ENCODE data around the gene TXNIP.

Gene TXNIP

DNA sequence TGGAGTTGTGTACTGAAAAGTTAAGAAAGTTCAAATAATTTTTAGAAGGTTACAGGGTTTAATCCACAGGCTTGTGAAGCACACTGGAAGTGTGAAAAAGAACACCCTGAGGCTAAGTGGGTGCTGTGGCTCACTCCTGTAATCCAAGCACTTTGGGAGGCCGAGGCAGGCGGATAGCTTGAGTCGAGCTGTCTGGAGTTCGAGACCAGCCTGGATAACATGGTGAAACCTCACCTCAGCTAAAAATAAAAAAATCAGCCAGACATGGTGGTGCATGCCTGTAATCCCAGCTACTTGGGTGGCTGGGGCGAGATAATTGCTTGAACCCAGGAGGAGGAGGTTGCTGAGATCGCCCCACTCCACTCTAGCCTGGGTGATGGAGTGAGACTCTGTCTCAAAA lies 9.8 kb downstream of the TXNIP start:
- DNase-seq (ENCODE audit: low read depth in 1 of 2, low spot score in 1 of 2): no peak

DNA sequence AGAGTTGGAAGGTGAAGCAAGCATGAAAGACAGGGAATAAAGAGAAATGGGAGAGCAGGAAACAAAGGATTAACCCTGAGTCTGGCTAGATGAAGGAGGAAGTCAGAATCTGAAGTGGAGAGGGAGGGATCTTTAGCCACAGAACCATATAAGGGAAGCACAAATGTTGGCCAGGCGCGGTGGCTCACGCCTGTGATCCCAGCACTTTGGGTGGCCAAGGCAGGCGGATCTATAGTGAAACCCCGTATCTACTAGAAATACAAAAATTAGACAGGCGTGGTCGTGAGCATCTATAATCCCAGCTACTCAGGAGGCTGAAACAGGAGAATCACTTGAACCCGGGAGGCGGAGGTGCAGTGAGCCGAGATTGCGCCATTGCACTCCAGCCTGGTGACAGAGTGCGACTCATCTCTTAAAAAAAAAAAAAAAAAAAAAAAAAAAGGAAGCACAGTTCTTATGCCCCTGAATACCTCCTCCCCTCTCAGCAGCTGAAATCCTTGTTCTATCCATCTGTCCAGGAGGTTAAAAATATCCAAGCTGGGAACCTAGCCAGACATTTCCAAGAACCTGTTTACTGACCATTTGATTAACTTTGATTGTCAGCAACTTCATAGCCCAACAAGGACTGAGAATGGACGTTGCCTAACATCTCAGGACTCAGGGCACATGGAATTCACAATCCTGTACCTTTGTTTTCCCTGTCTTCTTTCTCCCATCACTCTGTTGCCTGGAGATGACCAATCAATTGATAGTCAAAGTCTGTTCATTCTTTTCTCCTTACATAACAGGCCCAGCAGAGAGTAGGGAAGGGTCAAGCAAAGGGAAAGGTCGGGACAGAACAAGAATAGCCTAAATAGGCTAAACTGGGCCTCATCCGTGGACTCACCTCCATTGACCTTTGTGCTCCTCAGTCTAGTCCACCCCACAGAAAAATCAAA lies 10.6 kb downstream of the TXNIP start:
- no peak for DNase-seq (ENCODE audit: low read depth in 1 of 2, low spot score in 1 of 2)

DNA sequence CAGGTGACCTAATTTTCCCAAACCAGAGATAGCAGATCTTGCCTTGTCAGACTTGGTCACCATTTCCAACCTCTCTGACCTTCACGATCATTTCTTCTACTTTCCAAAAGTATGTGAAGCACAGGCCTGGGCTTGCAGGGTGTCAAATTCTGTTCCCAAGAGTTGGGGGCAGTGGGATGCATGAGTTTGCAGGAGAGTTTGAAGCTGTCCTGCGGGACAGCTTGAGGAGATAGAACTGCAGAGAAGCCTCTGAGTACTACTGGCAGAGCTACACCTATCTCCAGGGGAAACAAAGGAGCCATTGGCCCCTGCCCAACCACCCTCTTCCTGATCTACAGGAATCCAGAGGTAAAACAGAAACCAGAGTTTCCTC lies 11.3 kb downstream of the TXNIP start:
- no peak for DNase-seq (ENCODE audit: low read depth in 1 of 2, low spot score in 1 of 2)

DNA sequence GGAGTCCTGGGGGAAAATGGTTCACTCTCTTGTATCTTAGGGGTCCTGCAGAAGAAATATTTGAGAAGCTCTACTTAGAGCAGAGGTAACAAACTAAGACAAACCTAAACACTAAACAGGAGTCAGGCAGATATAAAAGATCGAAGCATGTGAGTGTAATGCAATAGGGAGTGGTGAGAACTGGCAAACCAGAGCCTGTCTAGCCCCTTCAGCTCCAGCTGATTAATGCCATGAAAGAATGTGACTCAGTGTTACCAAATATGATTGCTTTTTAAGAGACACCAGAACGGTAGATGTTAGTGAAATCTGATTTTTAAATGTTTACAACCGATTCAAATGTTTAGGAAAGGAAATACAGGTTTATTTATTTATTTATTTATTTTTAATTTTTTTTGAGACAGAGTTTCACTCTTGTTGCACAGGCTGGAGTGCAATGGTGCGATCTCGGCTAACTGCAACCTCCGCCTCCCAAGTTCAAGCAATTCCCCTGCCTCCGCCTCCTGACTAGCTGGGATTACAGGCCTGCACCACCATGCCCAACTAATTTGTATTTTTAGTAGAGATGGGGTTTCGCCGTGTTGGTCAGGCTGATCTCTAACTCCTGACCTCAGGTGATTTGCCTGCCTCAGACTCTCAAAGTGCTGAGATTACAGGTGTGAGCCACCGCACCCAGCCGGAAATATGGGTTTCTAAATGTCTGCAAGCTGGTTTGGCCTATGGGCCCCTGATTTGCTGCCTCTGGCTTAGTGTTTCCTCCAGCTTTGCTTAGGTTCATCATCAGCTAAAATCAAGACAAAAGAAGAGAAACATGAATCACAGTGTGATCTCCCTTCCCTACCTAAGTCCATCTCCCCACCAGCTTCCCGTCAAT lies 12.2 kb downstream of the TXNIP start:
- no peak for DNase-seq (ENCODE audit: low read depth in 1 of 2, low spot score in 1 of 2)

DNA sequence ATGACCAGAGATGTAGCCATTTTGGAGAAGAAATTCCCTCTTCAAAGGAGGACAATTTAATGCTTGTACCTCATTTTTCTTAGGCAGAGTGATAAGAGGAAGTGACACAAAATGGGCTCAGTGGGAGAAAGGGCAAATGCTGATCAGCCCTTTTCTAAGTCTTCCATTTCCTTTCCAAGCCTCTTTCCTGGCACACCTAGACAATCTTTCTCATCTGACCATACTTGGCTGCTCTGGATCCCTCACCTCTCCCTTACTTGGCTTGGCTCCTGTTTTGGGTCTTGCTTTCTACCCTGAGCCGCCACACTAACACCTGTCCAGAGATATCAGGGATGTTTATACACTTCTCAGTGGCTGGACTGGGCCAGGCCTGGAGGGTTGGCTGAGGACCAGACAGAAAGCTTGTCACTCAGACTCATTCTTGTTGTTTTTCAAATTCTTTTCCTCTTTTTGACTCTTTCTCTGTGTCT lies 13.1 kb downstream of the TXNIP start:
- no peak for DNase-seq (ENCODE audit: low read depth in 1 of 2, low spot score in 1 of 2)

DNA sequence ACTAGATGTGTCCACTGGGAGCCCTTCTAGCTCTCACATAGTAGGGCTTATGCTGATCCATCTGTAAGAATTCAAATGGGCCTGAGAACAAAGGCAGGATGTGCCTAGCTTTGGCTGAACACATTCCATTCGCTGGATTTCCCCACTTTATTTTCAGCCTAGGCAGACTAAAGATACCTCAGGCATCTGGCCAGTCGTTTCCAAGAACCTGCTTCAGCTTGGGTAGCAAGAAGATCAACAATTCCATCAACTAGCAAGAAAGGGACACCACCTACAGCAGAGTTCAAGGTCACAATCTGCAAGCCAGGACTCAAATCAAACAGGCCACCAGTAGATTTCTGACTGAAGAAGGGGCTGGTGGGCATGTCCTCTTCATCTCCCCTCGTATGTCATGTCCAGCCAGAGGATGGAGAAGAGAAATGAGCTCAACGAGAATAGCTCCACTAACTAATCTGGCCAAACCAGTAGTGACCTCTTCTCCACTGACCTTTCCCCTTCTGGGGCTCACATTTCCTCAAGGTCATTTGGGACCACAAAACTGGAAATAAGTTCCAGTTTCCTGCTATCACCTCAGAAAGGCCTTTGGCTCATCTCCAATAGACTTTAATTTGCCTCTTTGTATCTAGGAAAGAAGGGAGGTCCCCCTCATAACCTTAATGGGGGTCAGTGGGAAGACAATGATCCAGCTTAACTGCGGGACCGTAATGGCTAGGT lies 14.2 kb downstream of the TXNIP start:
- DNase-seq (ENCODE audit: low read depth in 1 of 2, low spot score in 1 of 2): no peak

DNA sequence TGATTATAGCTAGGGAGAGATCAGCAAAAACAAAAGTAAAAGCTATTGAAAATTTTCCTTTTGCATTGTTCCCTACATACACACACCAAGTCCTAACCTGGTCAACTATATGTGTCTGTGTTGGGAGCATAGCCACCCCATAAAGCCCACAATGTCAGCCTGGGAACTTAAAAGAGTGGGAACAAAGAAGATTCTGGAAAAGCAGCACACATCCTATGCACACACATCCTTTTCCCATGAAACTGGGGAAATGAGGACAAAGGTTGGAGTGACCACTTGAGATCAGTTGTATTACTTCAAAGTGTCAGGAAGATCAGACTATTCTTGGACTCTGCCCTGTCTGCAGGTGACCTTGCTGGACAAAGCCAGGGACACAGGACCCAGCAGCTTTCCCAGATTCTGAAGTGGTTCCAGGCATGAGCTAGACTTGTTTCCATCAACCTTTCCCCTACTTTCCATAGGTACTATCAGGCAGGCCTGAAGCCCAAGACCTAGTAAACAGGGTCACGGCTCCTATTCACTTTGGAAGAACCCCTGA lies 15.9 kb downstream of the TXNIP start:
- DNase-seq (ENCODE audit: low read depth in 1 of 2, low spot score in 1 of 2): no peak

DNA sequence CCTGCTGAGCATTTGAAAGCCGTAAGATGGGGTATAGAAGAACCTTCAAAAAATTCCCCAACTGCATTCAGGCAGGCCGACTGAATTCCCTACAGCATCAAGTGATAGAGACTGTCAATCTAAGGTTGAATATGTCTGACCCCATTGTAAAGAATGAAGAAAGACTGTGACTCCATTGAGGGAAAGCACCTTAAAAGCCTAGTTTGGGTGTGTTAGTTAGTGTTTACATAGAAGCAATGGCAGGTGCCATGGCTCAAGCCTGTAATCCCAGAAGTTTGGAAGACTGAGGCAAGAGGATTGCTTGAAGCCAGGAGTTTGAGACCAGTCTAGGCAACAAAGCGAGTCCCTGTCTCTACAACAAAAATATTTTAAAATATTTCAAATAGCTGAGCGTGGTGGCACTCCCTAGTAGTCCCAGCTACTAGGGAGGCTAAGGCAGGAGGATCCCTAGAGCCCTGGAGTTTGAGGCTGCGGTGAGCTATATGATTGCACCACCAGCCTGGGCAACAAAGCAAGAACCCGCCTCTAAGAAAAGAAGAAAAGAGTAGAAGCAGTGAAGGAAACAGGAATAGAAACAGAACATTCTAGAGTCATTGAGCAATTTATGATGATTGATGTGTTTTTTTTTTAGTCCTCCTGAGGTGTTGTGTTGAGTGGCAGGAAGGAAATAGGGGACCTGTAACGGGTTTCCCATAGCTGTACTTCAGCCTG lies 16.5 kb downstream of the TXNIP start:
- DNase-seq (ENCODE audit: low read depth in 1 of 2, low spot score in 1 of 2): no peak

DNA sequence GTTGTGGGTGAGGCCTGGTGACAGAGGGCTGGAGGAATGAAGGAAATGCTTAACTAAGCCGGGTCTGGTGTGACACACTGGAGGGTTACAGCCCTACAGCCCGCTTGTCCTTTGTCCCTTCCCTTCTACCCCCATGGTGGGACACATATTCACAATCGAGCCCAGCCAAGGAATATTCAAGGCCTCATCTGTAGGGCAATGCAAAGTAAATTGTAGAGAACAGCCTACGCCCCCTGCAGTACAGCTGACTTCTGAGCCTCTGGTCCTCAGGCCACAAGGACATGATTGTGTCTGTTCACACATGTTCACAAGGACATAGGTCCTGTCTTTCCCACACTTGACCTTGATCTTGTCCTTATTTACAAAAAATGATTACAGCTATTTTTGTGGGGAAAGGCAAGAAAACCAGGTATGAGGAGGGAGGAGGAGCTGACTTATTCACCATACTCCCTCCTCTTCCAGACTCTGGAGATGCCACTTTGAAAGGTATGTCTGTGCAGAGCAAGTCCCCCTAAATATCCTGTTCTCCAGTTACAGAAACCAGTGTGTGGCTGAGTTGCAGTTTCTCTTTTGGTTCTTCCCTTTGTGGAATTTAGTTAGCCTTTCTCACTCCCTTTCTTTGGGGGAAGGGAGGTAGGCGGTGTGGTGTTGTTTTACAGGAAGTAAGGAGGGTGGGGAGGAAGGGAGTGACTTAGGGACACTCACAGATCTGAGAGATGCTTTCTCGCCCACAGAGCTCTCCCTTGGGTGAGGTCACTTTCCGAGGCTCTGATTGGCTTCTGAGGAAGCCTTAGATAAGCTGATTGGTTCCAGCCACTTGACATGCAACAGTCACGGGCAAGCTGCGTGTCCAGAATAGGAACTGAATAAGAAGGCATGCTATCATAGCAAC lies 17.3 kb downstream of the TXNIP start:
- DNase-seq (ENCODE audit: low read depth in 1 of 2, low spot score in 1 of 2): peak; percentile 44 to 51

DNA sequence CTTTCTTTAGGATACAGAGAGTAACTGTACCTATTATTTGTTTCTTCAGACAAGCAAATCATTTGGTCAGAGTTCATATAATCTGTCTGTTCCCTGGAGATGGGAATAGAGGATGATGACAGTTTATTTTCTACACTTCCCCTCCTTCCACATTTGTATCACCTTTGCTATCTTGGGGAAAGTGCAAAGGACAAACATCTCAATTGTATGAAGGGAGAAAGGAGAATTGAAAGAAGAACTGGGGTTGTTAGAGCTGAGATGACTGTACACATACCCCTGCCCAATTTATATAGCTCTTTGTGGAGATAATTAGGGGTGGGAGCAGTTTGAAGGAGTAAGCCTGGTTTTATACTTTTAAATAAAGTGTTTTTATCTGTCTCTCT lies 17.9 kb downstream of the TXNIP start:
- no peak for DNase-seq (ENCODE audit: low read depth in 1 of 2, low spot score in 1 of 2)

DNA sequence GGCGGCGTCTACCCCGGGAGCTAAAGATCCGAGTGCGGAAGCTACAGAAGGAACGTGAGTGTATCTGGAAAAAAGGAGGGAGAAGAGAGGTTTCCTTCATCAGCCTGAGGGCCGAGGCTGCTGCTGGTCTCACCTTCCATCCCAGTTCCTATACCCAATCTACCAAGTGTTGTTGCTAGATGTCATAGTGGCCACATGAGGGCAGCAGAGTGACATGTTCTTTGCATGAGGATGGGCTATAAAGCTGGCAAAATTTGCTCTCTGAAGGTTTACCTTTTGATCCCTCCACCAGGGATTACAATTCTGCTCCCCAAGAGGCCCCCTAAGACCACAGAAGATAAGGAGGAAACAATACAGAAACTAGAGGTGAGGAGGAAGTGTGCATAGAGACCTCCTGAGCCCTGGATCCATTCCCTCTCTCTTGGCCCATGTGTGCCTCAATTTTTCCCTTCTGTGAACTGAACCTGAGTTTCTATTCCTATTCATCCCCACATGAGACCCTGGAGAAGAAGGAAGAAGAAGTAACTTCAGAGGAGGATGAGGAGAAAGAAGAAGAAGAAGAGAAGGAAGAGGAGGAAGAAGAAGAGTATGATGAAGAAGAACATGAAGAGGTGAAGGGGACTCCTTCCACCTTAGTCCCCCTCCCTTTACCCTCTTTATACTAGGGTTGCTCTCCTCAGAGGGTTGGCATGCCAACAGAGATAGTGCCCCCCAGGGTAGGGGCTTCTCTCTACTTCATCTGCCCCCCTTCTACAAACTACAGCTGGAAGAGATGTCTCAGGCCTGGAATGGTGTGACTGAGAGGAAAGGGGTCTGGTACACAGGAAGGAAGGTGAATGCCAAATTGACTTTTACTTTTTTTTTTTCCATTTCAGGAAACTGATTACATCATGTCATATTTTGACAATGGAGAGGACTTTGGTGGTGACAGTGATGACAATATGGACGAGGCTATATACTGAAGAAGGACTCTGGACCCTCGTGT lies 18.6 kb downstream of the TXNIP start:
- peak in 1 of 2 donors; percentile 43 for DNase-seq (ENCODE audit: low read depth in 1 of 2, low spot score in 1 of 2)

DNA sequence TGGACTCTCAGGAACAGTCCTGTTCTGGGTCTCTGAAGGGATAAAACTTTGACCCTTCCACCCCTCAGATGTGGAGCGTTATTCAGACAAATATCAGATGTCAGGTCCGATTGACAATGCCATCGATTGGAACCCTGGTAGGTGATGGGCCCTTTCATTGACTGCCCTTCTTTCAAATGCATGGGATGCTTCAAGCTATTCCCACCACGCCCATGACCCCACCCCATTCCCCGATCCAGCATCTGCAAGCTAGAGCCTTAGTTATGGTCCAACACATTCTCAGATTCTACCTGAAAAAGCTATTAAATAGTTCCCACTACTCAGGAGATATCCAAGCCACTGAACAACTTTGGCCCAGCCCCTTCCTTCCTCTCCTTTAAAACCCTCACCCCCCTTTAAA lies 19.4 kb downstream of the TXNIP start:
- no peak for DNase-seq (ENCODE audit: low read depth in 1 of 2, low spot score in 1 of 2)

DNA sequence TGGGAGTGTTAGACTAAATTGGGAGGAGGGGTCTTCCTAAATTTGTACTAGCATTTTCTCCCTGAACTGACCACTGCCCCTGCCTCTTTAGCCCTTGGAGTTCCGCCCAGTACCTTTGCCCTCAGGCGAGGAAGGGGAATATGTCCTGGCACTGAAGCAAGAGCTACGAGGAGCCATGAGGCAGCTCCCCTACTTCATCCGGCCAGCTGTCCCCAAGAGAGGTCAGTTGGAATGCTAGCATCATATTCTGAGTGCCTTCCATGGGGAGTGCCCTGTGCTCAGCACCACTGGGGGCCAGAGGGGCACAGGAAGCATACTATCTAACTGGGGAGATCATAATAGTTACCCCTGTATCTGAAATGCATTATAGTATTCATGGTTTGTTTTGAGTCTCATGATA lies 21.2 kb downstream of the TXNIP start:
- DNase-seq (ENCODE audit: low read depth in 1 of 2, low spot score in 1 of 2): no peak

DNA sequence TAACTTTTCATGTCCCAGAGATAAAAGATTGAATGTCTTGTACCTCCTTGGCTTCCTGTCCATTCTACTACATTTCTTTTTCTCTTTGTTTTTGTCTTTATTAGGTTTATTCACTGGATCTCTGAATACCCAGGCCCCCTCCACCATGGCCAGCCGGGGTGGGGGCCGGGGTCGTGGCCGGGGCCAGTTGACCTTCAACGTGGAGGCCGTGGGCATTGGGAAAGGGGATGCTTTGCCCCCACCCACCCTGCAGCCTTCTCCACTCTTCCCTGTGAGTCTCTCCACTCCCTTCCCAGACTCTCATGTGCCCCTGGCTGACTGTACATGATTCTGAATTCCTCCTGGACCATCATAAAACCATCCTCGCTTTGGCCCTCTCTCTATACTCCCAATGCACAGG lies 21.7 kb downstream of the TXNIP start:
- no peak for DNase-seq (ENCODE audit: low read depth in 1 of 2, low spot score in 1 of 2)

DNA sequence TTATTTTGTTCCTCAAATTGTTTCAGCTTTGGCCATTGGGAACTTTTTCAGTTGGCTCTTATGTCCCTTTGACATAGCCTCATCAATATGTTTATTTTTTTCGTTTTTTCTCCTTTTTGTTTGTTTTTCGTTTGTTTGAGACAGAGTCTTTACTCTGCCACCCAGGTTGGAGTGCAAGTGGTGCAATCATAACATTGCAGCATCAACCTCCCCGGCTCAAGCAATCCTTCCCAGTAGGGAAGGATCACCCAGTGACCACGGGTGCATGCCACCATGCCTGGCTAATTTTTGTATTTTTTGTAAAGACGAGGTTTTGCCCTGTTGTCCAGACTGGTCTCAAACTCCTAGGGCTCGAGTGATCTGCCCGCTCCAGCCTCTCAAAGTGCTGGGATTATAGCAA lies 23.8 kb downstream of the TXNIP start:
- no peak for DNase-seq (ENCODE audit: low read depth in 1 of 2, low spot score in 1 of 2)

DNA sequence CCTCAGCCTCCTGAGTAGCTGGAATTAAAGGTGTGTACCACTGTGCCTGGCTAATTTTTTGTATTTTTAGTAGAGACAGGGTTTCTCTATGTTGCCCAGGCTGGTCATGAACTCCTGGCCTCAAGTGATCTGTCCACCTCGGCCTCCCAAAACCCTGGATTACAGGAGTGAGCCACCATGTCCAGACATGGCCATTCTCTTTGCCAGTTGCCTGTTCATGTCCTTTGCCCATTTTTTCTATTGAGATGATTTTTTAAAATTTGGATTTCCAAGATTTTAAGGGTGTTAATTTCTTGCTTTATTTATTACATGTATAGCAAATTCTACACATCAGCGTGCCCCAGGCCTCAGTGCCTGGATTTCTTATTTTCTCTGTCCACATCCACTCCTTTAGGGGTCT lies 29.1 kb downstream of the TXNIP start:
- no peak for DNase-seq (ENCODE audit: low read depth in 1 of 2, low spot score in 1 of 2)

DNA sequence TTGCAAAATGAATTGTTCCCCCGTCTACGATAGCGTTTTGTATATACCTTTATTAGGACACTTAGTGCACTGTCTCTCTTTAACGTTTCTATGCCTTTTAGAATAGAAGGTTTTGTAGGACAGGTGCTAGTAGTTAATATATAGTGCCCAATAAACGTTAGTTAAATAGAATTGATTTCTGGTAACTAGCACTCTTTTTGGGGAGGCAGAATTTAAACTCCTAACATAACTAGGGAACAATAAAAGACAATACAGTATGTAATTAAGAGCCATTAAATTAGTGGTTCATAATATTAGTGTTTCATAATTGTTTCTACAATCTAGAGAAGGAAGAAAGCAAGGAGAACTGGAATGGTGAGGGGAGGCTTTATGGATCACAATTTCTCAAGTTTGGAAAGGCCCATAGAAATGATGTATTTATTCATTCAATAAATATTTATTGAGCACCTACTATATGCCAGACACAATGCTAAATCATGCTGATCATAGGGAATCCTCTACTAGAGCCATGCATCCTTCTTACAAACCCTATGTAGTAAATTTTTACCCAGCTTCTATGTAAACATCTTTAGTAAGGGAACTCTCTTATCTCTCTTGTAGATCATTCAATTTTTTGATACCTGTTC lies 31.1 kb downstream of the TXNIP start:
- DNase-seq (ENCODE audit: low read depth in 1 of 2, low spot score in 1 of 2): no peak

All from stimulated activated CD4-positive, alpha-beta T cell treated with anti-CD3 and anti-CD28 coated beads, Interleukin-15, amount 100 ng/mL, for 1 hour (primary cell).